Breast epithelium (tissue), 3 donors: ENCODE data around the gene GCM1.

ENCODE experiments used
- POLR2A ChIP-seq: fragments of 450-650 bp; IDR thresholded peaks from one replicate; pipeline ENCODE4 v1.6.1; 2016; ENCODE audit warnings: antibody characterized with exemption, mild to moderate bottlenecking, moderate library complexity
- TF ChIP-seq, protein P1 (sequence below), 3 donors: fragments of 450-650 bp; IDR thresholded peaks; one replicate each; pipeline ENCODE4 v1.5.1; 2016 to 2017; ENCODE audit warnings: antibody characterized with exemption in 3 of 3, mild to moderate bottlenecking in 3 of 3, moderate library complexity in 3 of 3

DNA sequence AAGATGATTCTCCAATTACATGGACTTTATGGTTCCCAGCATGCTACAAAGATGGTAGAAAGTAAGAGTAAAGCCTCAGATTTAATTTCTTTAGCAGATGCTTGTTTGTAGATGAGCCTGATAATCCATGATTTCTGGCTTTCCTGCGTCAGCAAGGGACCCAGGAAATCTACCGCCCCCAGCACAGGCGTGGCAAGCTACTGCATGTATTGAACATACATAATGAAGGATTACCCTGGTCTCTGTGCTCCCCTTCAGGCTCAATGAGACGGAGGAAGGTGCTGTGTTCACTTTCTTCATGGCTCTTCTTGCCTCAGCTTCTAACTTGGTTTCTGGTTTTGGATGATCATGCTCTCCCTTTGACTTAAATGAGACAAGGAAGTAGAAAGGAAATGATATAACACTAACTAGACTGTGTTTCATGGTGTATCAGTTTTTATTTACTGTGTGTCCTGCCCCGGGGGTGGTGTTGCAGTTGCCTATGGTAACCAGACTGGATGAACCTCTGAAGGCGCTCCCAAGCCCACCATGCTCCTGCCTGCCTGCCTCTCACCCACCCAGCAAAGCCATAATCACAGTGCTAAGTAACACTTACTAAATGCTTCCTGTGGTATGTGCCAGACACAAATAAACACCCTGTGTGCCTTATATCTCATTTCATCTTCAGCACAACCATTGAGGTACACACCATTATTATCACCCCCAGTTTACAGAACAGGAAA is 17.9 kb downstream of the GCM1 start:
- TF ChIP-seq, protein P1, sequence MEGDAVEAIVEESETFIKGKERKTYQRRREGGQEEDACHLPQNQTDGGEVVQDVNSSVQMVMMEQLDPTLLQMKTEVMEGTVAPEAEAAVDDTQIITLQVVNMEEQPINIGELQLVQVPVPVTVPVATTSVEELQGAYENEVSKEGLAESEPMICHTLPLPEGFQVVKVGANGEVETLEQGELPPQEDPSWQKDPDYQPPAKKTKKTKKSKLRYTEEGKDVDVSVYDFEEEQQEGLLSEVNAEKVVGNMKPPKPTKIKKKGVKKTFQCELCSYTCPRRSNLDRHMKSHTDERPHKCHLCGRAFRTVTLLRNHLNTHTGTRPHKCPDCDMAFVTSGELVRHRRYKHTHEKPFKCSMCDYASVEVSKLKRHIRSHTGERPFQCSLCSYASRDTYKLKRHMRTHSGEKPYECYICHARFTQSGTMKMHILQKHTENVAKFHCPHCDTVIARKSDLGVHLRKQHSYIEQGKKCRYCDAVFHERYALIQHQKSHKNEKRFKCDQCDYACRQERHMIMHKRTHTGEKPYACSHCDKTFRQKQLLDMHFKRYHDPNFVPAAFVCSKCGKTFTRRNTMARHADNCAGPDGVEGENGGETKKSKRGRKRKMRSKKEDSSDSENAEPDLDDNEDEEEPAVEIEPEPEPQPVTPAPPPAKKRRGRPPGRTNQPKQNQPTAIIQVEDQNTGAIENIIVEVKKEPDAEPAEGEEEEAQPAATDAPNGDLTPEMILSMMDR (IDR thresholded peaks at IDR 0.05) = no peak
- TF ChIP-seq POLR2A = no peak
